Caco-2 (cell line): ENCODE measurements around the gene NPHP4. TPM values are rescaled to one million over a fixed set of nuclear protein-coding genes. Genes with fewer than 3 reads are reported as not detected.

Experiments
- BruUV-seq: library from RNA; stranded (reverse); fragments of 400-500 nt; replicated peaks from 2 replicates; lab custom pipeline; 2021; lab: Mats Ljungman, UMichigan
- CTCF ChIA-PET: fragments of 300-600 bp; sonication (Branson Sonifier 250); formaldehyde crosslinking; loops from one replicate; lab custom pipeline; 2022; ENCODE audit warnings: antibody characterized with exemption; lab: Charles Lee
- POLR2A ChIA-PET: fragments of 300-600 bp; sonication (Branson Sonifier 250); formaldehyde crosslinking; loops from one replicate; lab custom pipeline; 2022; ENCODE audit warnings: antibody characterized with exemption; lab: Charles Lee
- DNase-seq, 2 experiments: peaks; one replicate each; pipeline versions ENCODE4 v3.0.0 to v3.0.0-alpha.2; 2020 to 2022
- H3K27me3 ChIP-seq: replicated peaks from 2 replicates; pipeline ENCODE4 v1.6.0; 2011; ENCODE audit warnings: low read length; ENCODE audit not compliant: control insufficient read depth, insufficient read depth
- H3K36me3 ChIP-seq: 2 replicates; pipeline ENCODE4 v1.5.1; 2011; ENCODE audit warnings: low read length; ENCODE audit not compliant: control insufficient read depth, insufficient read depth
- H3K4me1 ChIP-seq: fragments of 250-450 bp; sonication (Bioruptor Pico); 2 replicates; pipeline ENCODE4 v1.5.1; 2020; ENCODE audit warnings: mild to moderate bottlenecking
- H3K4me3 ChIP-seq: 2 replicates; pipeline ENCODE4 v1.5.1; 2011; ENCODE audit warnings: low read depth, mild to moderate bottlenecking, control low read depth, low read length
- H3K9me3 ChIP-seq: fragments of 250-450 bp; sonication (Bioruptor Pico); 2 replicates; pipeline ENCODE4 v1.5.1; 2020; ENCODE audit warnings: mild to moderate bottlenecking, moderate library complexity
- H3K27ac Mint-ChIP-seq: one replicate; pipeline ENCODE4 v1.8.0; 2022; ENCODE audit warnings: mixed read lengths; ENCODE audit not compliant: unreplicated experiment
- H3K27me3 Mint-ChIP-seq: one replicate; pipeline ENCODE4 v1.8.0; 2022; ENCODE audit warnings: mixed read lengths; ENCODE audit not compliant: insufficient read depth, unreplicated experiment
- H3K36me3 Mint-ChIP-seq: one replicate; pipeline ENCODE4 v1.8.0; 2022; ENCODE audit warnings: mild to moderate bottlenecking, mixed read lengths; ENCODE audit not compliant: insufficient read depth, unreplicated experiment
- H3K4me1 Mint-ChIP-seq: one replicate; pipeline ENCODE4 v1.8.0; 2022; ENCODE audit warnings: low read depth, mixed read lengths; ENCODE audit not compliant: unreplicated experiment
- H3K4me3 Mint-ChIP-seq: one replicate; pipeline ENCODE4 v1.8.0; 2022; ENCODE audit warnings: mild to moderate bottlenecking, moderate library complexity, mixed read lengths; ENCODE audit not compliant: unreplicated experiment
- H3K9me3 Mint-ChIP-seq: one replicate; pipeline ENCODE4 v1.8.0; 2022; ENCODE audit warnings: mixed read lengths; ENCODE audit not compliant: unreplicated experiment
- intact Hi-C: fragments of 100-400 bp; cut with micrococcal nuclease; formaldehyde crosslinking; loops from one replicate; pipeline ENCODE4 v1.10.0; 2022; ENCODE audit not compliant: unreplicated experiment
- total RNA-seq: library from RNA; stranded (reverse); gene quantifications from 2 replicates; pipeline ENCODE4 v1.2.3, GENCODE V29; 2022
- TF ChIP-seq, protein P1 (sequence below), 2 experiments: fragments of 200-600 bp in 1 of 2; IDR thresholded peaks; 1 replicate in 1 of 2; 2 replicates in 1 of 2; pipeline versions ENCODE4 v1.5.1 to v1.8.0; 2011 to 2022; ENCODE audit warnings: antibody characterized with exemption in 1 of 2, control low read depth in 1 of 2, inconsistent platforms in 1 of 2, low read depth in 1 of 2, low read length in 1 of 2, mild to moderate bottlenecking in 1 of 2, moderate library complexity in 1 of 2; ENCODE audit not compliant: insufficient read depth in 1 of 2, severe bottlenecking in 1 of 2, unreplicated experiment in 1 of 2

Gene NPHP4
- total RNA-seq, 1 experiment from 2014 or later: 12.3 TPM

DNA sequence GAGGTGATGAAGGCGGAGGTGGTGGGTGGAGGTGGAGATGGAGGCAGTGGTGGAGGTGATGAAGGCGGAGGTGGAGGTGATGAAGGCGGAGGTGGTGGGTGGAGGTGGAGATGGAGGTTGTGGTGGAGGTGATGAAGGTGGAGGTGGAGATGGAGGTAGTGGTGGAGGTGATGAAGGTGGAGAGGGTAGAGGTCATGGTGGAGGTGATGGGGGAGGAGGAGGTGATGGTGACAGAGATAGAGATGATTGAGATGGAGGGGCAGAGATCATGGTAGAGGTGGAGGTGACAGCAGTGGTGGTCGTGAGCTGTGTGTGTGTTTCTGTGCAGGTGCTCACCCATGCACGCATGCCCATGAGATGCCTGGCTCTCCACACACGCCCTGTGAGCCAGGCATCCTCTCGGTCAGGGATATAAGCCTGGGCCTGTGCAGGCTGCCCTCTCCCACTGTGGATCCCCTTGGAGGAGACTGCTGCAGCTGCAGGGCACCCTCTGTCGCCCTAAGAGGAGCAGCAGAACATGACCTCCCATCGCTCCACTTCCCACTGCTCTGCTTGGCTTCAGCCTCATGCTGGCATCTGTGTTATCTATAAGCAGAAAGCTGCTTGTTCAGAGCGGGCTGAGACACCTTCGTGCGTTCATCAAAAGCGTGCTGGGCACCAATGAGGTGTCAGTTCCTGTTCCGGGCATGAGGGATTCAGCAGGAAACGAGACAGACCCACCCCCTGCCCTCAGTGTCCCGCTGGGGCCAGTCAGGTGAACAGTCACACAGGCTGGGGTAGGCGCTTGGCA, 20.5 kb upstream of the NPHP4 start:
- TF ChIP-seq, protein P1, sequence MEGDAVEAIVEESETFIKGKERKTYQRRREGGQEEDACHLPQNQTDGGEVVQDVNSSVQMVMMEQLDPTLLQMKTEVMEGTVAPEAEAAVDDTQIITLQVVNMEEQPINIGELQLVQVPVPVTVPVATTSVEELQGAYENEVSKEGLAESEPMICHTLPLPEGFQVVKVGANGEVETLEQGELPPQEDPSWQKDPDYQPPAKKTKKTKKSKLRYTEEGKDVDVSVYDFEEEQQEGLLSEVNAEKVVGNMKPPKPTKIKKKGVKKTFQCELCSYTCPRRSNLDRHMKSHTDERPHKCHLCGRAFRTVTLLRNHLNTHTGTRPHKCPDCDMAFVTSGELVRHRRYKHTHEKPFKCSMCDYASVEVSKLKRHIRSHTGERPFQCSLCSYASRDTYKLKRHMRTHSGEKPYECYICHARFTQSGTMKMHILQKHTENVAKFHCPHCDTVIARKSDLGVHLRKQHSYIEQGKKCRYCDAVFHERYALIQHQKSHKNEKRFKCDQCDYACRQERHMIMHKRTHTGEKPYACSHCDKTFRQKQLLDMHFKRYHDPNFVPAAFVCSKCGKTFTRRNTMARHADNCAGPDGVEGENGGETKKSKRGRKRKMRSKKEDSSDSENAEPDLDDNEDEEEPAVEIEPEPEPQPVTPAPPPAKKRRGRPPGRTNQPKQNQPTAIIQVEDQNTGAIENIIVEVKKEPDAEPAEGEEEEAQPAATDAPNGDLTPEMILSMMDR (IDR thresholded peaks at IDR 0.05; ENCODE audit: insufficient read depth in 1 of 2, low read depth in 1 of 2, low read length in 1 of 2, severe bottlenecking in 1 of 2, unreplicated experiment in 1 of 2): no peak
- ChIA-PET CTCF (no interaction called here), POLR2A (no interaction called here)
- no peaks in the 10 kb centered on the region for H3K27me3 Mint-ChIP-seq
- Histone ChIP-seq H3K36me3 (no peaks in the 10 kb centered on the region), H3K4me3 (no peak overlapping the region), H3K27me3 (no peaks in the 10 kb centered on the region), H3K9me3 (no peaks in the 10 kb centered on the region), H3K4me1 (peaks cover 16% of the 10 kb centered on the region)
- intact Hi-C loops: no loop called here
- H3K4me1 Mint-ChIP-seq: peaks cover 7% of the 10 kb centered on the region
- peaks cover 14% of the 10 kb centered on the region for H3K36me3 Mint-ChIP-seq
- no peak overlapping the region for H3K27ac Mint-ChIP-seq
- H3K4me3 Mint-ChIP-seq: no peak overlapping the region
- no peaks in the 10 kb centered on the region for H3K9me3 Mint-ChIP-seq
- DNase-seq: no peak
- BruUV-seq: no TSS peak

DNA sequence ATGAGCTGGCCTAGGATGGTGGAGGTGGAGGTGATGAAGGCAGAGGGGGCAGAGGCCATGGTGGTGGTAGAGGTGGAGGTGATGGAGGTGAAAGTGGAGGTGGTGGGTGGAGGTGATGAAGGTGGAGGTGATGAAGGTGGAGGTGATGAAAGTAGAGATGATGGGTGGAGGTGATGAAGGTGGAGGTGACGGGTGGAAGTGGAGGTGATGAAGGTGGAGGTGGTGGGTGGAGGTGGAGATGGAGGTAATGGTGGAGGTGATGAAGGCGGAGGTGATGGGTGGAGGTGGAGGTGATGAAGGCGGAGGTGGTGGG, 19.7 kb upstream of the NPHP4 start:
- Mint-ChIP-seq H3K27ac (no peak overlapping the region), H3K4me1 (peaks cover 7% of the 10 kb centered on the region), H3K9me3 (no peaks in the 10 kb centered on the region), H3K36me3 (peaks cover 11% of the 10 kb centered on the region), H3K27me3 (no peaks in the 10 kb centered on the region), H3K4me3 (no peak overlapping the region)
- H3K4me1 ChIP-seq: peaks cover 16% of the 10 kb centered on the region
- no peaks in the 10 kb centered on the region for H3K9me3 ChIP-seq
- intact Hi-C loops: no loop called here
- CTCF ChIA-PET: no interaction called here
- no peak for DNase-seq
- H3K36me3 ChIP-seq: no peaks in the 10 kb centered on the region
- BruUV-seq: no TSS peak
- POLR2A ChIA-PET: no interaction called here
- H3K27me3 ChIP-seq: no peaks in the 10 kb centered on the region
- H3K4me3 ChIP-seq: no peak overlapping the region
- TF ChIP-seq, protein P1 (IDR thresholded peaks at IDR 0.05; ENCODE audit: insufficient read depth in 1 of 2, low read depth in 1 of 2, low read length in 1 of 2, severe bottlenecking in 1 of 2, unreplicated experiment in 1 of 2): no peak

DNA sequence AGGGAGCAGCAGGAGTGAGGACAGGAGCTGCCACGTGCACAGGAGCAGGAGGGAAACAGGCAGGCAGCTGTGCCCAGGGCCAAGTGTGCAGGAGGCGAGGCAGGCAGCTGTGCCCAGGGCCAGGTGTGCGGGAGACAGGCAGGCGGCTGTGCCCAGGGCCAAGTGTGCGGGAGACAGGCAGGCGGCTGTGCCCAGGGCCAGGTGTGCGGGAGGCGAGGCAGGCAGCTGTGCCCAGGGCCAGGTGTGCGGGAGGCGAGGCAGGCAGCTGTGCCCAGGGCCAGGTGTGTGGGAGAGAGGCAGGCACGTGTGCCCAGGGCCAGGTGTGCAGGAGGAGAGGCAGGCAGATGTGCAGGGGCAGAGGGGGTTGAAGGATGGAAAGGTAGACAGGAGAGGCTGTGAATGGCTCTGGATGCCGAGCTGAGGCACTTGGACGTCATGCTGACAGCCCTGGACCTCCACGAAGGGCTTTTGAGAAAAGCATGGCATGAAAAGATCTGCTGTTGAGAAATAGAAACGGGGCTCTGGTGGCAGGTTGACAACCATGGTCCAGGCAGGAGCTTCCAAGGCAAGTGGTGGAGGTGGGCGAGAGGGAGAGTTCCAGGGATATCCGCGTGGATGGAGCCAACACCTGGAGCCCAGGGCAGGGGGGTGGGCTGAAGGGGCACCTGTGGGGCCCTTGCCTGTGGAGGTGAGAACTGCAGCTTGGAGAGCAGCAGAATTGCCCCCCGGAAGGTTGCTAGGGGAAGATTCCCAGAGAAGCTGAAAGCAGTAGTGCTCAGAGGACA, 19.1 kb upstream of the NPHP4 start:
- no peaks in the 10 kb centered on the region for H3K9me3 ChIP-seq
- Mint-ChIP-seq H3K36me3 (peaks cover 8% of the 10 kb centered on the region), H3K9me3 (no peaks in the 10 kb centered on the region), H3K4me3 (no peak overlapping the region), H3K4me1 (peaks cover 7% of the 10 kb centered on the region), H3K27ac (peak overlapping the region; percentile 59), H3K27me3 (no peaks in the 10 kb centered on the region)
- CTCF ChIA-PET: no interaction called here
- H3K36me3 ChIP-seq: no peaks in the 10 kb centered on the region
- H3K27me3 ChIP-seq: no peaks in the 10 kb centered on the region
- POLR2A ChIA-PET: no interaction called here
- intact Hi-C loops: no loop called here
- TF ChIP-seq, protein P1 (IDR thresholded peaks at IDR 0.05; ENCODE audit: insufficient read depth in 1 of 2, low read depth in 1 of 2, low read length in 1 of 2, severe bottlenecking in 1 of 2, unreplicated experiment in 1 of 2): no peak
- H3K4me1 ChIP-seq: peaks cover 16% of the 10 kb centered on the region
- no peak for DNase-seq
- H3K4me3 ChIP-seq: no peak overlapping the region
- no TSS peak for BruUV-seq
